PC-3 (cell line): ENCODE measurements around the gene HDAC9.

Experiments used
- CTCF ChIP-seq: fragments of 300-600 bp; sonication (generic); conservative IDR thresholded peaks from 2 replicates; pipeline ENCODE4 v1.5.1; 2017; ENCODE audit warnings: antibody characterized with exemption, low read depth, mild to moderate bottlenecking, low read length
- EZH2 ChIP-seq: fragments of 300-600 bp; sonication (generic); IDR thresholded peaks from one replicate; pipeline ENCODE4 v1.6.1; 2017; ENCODE audit warnings: antibody characterized with exemption, mild to moderate bottlenecking, low read length; ENCODE audit not compliant: unreplicated experiment

GRCh38 chr7:18877874-18878273 is 382.3 kb downstream of the HDAC9 start:
- no peak for TF ChIP-seq CTCF
- TF ChIP-seq EZH2 = no peak
